ENCODE data around the gene DDX55. TPM values are rescaled to one million over a fixed set of nuclear protein-coding genes. Genes with fewer than 3 reads are reported as not detected.
"Not testable (repeated sequence)": the region's sequence is repeated elsewhere in the genome, so short reads cannot be mapped to it uniquely, and the experiment has no call there.

Gene DDX55, protein sequence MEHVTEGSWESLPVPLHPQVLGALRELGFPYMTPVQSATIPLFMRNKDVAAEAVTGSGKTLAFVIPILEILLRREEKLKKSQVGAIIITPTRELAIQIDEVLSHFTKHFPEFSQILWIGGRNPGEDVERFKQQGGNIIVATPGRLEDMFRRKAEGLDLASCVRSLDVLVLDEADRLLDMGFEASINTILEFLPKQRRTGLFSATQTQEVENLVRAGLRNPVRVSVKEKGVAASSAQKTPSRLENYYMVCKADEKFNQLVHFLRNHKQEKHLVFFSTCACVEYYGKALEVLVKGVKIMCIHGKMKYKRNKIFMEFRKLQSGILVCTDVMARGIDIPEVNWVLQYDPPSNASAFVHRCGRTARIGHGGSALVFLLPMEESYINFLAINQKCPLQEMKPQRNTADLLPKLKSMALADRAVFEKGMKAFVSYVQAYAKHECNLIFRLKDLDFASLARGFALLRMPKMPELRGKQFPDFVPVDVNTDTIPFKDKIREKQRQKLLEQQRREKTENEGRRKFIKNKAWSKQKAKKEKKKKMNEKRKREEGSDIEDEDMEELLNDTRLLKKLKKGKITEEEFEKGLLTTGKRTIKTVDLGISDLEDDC
- total RNA-seq (13.9 and 14.9 TPM in 2 replicates), polyA plus RNA-seq (11.2 and 17.5 TPM in 2 replicates), polyA minus RNA-seq (ENCODE audit: low replicate concordance) (4.9 and 8.1 TPM in 2 replicates)
- 8.6 and 12.2 TPM in 2 replicates for polyA plus RNA-seq (2012)

- no peaks in the 10 kb centered on the region for H4K20me1 ChIP-seq (ENCODE audit: control insufficient read depth, extremely low read depth, insufficient read depth, low read length)
- no peaks in the 10 kb centered on the region for H3K27me3 ChIP-seq (ENCODE audit: control insufficient read depth, insufficient read depth, low read length)
- H3K9ac ChIP-seq (ENCODE audit: insufficient read depth, low read length), result peak within 1 kb of the TSS; percentile 95
- no peaks in the 10 kb centered on the region for H3K9me3 ChIP-seq (ENCODE audit: control insufficient read depth, insufficient read depth, low read depth, low read length)
- peak within 1 kb of the TSS; percentile 98 for H2AFZ ChIP-seq (ENCODE audit: low read length)
- peak within 1 kb of the TSS; percentile 92 for H3K27ac ChIP-seq (ENCODE audit: insufficient read depth, low read length)
- TF ChIP-seq, protein P1, sequence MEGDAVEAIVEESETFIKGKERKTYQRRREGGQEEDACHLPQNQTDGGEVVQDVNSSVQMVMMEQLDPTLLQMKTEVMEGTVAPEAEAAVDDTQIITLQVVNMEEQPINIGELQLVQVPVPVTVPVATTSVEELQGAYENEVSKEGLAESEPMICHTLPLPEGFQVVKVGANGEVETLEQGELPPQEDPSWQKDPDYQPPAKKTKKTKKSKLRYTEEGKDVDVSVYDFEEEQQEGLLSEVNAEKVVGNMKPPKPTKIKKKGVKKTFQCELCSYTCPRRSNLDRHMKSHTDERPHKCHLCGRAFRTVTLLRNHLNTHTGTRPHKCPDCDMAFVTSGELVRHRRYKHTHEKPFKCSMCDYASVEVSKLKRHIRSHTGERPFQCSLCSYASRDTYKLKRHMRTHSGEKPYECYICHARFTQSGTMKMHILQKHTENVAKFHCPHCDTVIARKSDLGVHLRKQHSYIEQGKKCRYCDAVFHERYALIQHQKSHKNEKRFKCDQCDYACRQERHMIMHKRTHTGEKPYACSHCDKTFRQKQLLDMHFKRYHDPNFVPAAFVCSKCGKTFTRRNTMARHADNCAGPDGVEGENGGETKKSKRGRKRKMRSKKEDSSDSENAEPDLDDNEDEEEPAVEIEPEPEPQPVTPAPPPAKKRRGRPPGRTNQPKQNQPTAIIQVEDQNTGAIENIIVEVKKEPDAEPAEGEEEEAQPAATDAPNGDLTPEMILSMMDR (conservative IDR thresholded peaks at IDR 0.05 in 1 of 2, IDR thresholded peaks at IDR 0.05 in 1 of 2; ENCODE audit: low read depth in 1 of 2, low read length in 2 of 2), result peak; percentile 24 to 27
- no peak for TF ChIP-seq EZH2 (IDR thresholded peaks at IDR 0.05; ENCODE audit: low read length, missing control alignments)
- H3K4me3 ChIP-seq (replicated peaks in 1 of 4; ENCODE audit: control extremely low read depth in 1 of 4, insufficient read depth in 1 of 4, low read depth in 3 of 4, low read length in 4 of 4), result peak within 1 kb of the TSS; percentile 90 to 99 (median 98)
- H3K79me2 ChIP-seq (ENCODE audit: control insufficient read depth, insufficient read depth, low read length), result peaks cover 40% of the 10 kb centered on the region
- peaks cover 5% of the 10 kb centered on the region for H3K36me3 ChIP-seq (ENCODE audit: control insufficient read depth, insufficient read depth, low read length)
- H3K4me2 ChIP-seq (ENCODE audit: extremely low read depth, insufficient read depth, low read length), result peak within 1 kb of the TSS; percentile 99
- H3K4me1 ChIP-seq (ENCODE audit: control insufficient read depth, extremely low read depth, insufficient read depth, low read length), result no peaks in the 10 kb centered on the region
- DNase-seq (ENCODE audit: low read depth in 2 of 2), result peak; percentile 82 to 86
Measured at GRCh38 chr12:123601602-123602489, at the start of gene DDX55. TSS of gene DDX55 (plus strand) at chr12:123602099. CDS start at chr12:123602149, 50 bp downstream.

DNA sequence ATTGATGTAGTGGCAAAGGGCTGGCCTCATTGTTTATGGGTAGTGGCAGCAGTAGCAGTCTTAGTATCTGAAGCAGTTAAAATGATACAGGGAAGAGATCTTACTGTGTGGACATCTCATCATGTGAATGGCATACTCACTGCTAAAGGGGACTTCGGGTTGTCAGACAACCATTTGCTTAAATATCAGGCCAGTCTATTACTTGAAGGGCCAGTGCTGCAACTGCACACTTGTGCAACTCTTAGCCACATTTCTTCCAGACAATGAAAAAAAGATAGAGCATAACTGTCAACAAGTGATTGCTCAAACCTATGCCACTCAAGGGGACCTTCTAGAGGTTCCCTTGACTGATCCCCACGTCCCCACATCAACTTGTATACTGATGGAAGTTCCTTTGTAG is 47.8 kb upstream of the DDX55 start:
- H2AFZ ChIP-seq (ENCODE audit: low read length); DNase-seq (ENCODE audit: low read depth in 2 of 2); H3K4me3 ChIP-seq (replicated peaks in 1 of 4; ENCODE audit: control extremely low read depth in 1 of 4, insufficient read depth in 1 of 4, low read depth in 3 of 4, low read length in 4 of 4); H3K9ac ChIP-seq (ENCODE audit: insufficient read depth, low read length); H3K4me1 ChIP-seq (ENCODE audit: control insufficient read depth, extremely low read depth, insufficient read depth, low read length); H3K79me2 ChIP-seq (ENCODE audit: control insufficient read depth, insufficient read depth, low read length); H3K9me3 ChIP-seq (ENCODE audit: control insufficient read depth, insufficient read depth, low read depth, low read length); H4K20me1 ChIP-seq (ENCODE audit: control insufficient read depth, extremely low read depth, insufficient read depth, low read length); H3K4me2 ChIP-seq (ENCODE audit: extremely low read depth, insufficient read depth, low read length); H3K36me3 ChIP-seq (ENCODE audit: control insufficient read depth, insufficient read depth, low read length); H3K27ac ChIP-seq (ENCODE audit: insufficient read depth, low read length): not testable (repeated sequence)
- peaks cover 12% of the 10 kb centered on the region for H3K27me3 ChIP-seq (ENCODE audit: control insufficient read depth, insufficient read depth, low read length)

DNA sequence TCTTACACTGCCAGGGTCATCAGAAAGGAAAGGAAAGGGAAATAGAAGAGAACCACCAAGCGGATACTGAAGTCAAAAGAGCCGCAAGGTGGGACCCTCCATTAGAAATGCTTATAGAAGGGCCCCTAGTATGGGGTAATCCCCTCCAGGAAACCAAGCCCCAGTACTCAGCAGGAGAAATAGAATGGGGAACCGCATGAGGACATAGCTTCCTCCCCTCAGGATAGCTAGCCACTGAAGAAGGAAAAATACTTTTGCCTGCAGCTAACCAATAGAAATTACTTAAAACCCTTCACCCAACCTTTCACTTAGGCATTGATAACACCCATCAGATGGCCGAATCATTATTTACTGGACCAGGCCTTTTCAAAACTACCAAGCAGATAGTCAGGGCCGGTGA is 47.1 kb upstream of the DDX55 start:
- not testable (repeated sequence) for H3K4me1 ChIP-seq (ENCODE audit: control insufficient read depth, extremely low read depth, insufficient read depth, low read length); H3K36me3 ChIP-seq (ENCODE audit: control insufficient read depth, insufficient read depth, low read length); H3K27me3 ChIP-seq (ENCODE audit: control insufficient read depth, insufficient read depth, low read length); H3K79me2 ChIP-seq (ENCODE audit: control insufficient read depth, insufficient read depth, low read length); H4K20me1 ChIP-seq (ENCODE audit: control insufficient read depth, extremely low read depth, insufficient read depth, low read length); H3K4me2 ChIP-seq (ENCODE audit: extremely low read depth, insufficient read depth, low read length); H2AFZ ChIP-seq (ENCODE audit: low read length); DNase-seq (ENCODE audit: low read depth in 2 of 2); H3K9ac ChIP-seq (ENCODE audit: insufficient read depth, low read length); H3K27ac ChIP-seq (ENCODE audit: insufficient read depth, low read length); H3K4me3 ChIP-seq (replicated peaks in 1 of 4; ENCODE audit: control extremely low read depth in 1 of 4, insufficient read depth in 1 of 4, low read depth in 3 of 4, low read length in 4 of 4); H3K9me3 ChIP-seq (ENCODE audit: control insufficient read depth, insufficient read depth, low read depth, low read length)

GRCh38 chr12:123558487-123558886 is 43.4 kb upstream of the DDX55 start:
- H3K36me3 ChIP-seq (ENCODE audit: control insufficient read depth, insufficient read depth, low read length); H3K4me1 ChIP-seq (ENCODE audit: control insufficient read depth, extremely low read depth, insufficient read depth, low read length); H4K20me1 ChIP-seq (ENCODE audit: control insufficient read depth, extremely low read depth, insufficient read depth, low read length); H3K27me3 ChIP-seq (ENCODE audit: control insufficient read depth, insufficient read depth, low read length); DNase-seq (ENCODE audit: low read depth in 2 of 2); H3K4me3 ChIP-seq (replicated peaks in 1 of 4; ENCODE audit: control extremely low read depth in 1 of 4, insufficient read depth in 1 of 4, low read depth in 3 of 4, low read length in 4 of 4); H3K79me2 ChIP-seq (ENCODE audit: control insufficient read depth, insufficient read depth, low read length); H3K9ac ChIP-seq (ENCODE audit: insufficient read depth, low read length); H3K27ac ChIP-seq (ENCODE audit: insufficient read depth, low read length); H3K9me3 ChIP-seq (ENCODE audit: control insufficient read depth, insufficient read depth, low read depth, low read length); H2AFZ ChIP-seq (ENCODE audit: low read length); H3K4me2 ChIP-seq (ENCODE audit: extremely low read depth, insufficient read depth, low read length): not testable (repeated sequence)

Data from fibroblast of lung (primary cell).